Vagina (tissue), 2 donors: Measurements from ENCODE around the gene DBET. TPM values are rescaled to one million over a fixed set of nuclear protein-coding genes. Genes with fewer than 3 reads are reported as not detected.
"Not testable (repeated sequence)": the region's sequence is repeated elsewhere in the genome, so short reads cannot be mapped to it uniquely, and the experiment has no call there.

Source experiments
- DNase-seq, 2 donors: peaks; one replicate each; pipeline ENCODE4 v3.0.0-alpha.2; 2017; ENCODE audit errors: extremely low spot score in 2 of 2
- H3K27ac ChIP-seq: fragments of 200-600 bp; sonication (generic); one replicate; pipeline ENCODE4 v1.5.1; 2019
- H3K27me3 ChIP-seq: fragments of 200-600 bp; sonication (generic); one replicate; pipeline ENCODE4 v1.5.1; 2019
- H3K36me3 ChIP-seq, 2 donors: fragments of 200-600 bp; sonication (generic); one replicate each; pipeline ENCODE4 v1.5.1; 2017 to 2019
- H3K4me1 ChIP-seq: fragments of 200-600 bp; sonication (generic); one replicate; pipeline ENCODE4 v1.5.1; 2019
- H3K4me3 ChIP-seq, 2 donors: fragments of 200-600 bp; sonication (generic); 1 replicate in 1 of 2; 2 replicates in 1 of 2; pipeline ENCODE4 v1.5.1; 2016 to 2019
- H3K9me3 ChIP-seq: fragments of 200-600 bp; sonication (generic); one replicate; pipeline ENCODE4 v1.5.1; 2019
- POLR2A ChIP-seq, 2 donors: fragments of 450-650 bp; IDR thresholded peaks; one replicate each; pipeline ENCODE4 v1.6.1; 2017; ENCODE audit warnings: antibody characterized with exemption in 2 of 2, mild to moderate bottlenecking in 2 of 2, moderate library complexity in 2 of 2
- POLR2AphosphoS5 ChIP-seq, 2 donors: sonication (generic); formaldehyde crosslinking; IDR thresholded peaks; one replicate each; pipeline ENCODE4 v1.9.0; 2017; ENCODE audit warnings: antibody characterized with exemption in 2 of 2, mild to moderate bottlenecking in 2 of 2, low read depth in 1 of 2; ENCODE audit not compliant: insufficient read depth in 1 of 2
- intact Hi-C: fragments of 100-400 bp; cut with DNase I; formaldehyde crosslinking; loops from one replicate; pipeline ENCODE4 v1.15.1; 2023
- total RNA-seq: library from RNA; depleted of rRNA; stranded (reverse); fragments of >200 nt; gene quantifications from one replicate; pipeline ENCODE4 v1.2.3, GENCODE V29; 2016
- TF ChIP-seq, protein P1 (sequence below), 3 experiments: fragments of 450-650 bp in 2 of 3; fragments of 200-600 bp in 1 of 3; sonication (generic) in 1 of 3; IDR thresholded peaks; one replicate each; pipeline ENCODE4 v1.5.1; 2017 to 2019; ENCODE audit warnings: antibody characterized with exemption in 3 of 3, mild to moderate bottlenecking in 2 of 3, moderate library complexity in 2 of 3

DBET gene
- total RNA-seq, 1 donor from 2014 or later, result not detected

DNA sequence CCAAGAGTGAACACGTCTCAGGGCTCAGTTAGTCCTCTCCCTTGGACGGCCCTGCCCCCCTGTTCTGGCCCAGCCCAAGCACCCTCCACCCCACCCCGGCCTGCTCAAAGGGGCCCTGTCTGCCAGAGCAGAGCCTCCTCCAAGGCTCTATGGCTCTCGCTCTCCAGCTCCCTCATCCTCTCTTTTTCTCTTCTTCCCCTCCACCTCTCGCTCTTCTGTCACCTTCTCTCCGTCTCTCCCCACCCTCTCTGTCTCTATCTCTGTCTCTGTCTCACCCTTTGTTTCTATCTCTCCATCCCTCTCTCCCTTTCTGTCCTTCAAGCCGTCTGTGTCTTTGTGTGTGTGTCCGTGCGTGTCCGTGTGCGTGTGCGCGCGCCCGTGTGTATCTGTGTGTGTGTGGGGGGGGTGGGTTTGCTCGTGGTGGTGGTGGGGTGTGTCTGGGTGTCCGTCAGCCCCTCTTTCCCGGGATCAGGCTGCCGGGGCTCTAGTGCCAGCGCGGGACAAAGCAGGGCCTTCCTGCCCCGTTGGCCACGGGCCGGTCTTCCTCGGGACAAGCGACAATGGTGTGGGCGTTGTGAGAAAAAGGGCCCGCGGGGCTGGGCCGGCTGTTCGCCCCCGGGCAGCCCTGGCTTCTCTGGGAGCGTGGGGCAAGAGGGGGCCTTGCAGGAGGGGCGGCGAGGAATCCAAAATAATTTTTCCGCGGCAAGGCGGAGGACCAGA is 45.9 kb upstream of the DBET start:
- no peaks in the 10 kb centered on the region for H3K36me3 ChIP-seq
- intact Hi-C loops, result no loop called here
- H3K27ac ChIP-seq, result no peak overlapping the region
- no peaks in the 10 kb centered on the region for H3K9me3 ChIP-seq
- TF ChIP-seq POLR2AphosphoS5 (IDR thresholded peaks at IDR 0.05; ENCODE audit: insufficient read depth in 1 of 2, low read depth in 1 of 2) (no peak), POLR2A (IDR thresholded peaks at IDR 0.05) (no peak)
- TF ChIP-seq, protein P1, sequence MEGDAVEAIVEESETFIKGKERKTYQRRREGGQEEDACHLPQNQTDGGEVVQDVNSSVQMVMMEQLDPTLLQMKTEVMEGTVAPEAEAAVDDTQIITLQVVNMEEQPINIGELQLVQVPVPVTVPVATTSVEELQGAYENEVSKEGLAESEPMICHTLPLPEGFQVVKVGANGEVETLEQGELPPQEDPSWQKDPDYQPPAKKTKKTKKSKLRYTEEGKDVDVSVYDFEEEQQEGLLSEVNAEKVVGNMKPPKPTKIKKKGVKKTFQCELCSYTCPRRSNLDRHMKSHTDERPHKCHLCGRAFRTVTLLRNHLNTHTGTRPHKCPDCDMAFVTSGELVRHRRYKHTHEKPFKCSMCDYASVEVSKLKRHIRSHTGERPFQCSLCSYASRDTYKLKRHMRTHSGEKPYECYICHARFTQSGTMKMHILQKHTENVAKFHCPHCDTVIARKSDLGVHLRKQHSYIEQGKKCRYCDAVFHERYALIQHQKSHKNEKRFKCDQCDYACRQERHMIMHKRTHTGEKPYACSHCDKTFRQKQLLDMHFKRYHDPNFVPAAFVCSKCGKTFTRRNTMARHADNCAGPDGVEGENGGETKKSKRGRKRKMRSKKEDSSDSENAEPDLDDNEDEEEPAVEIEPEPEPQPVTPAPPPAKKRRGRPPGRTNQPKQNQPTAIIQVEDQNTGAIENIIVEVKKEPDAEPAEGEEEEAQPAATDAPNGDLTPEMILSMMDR (IDR thresholded peaks at IDR 0.05), result no peak
- H3K4me1 ChIP-seq, result peaks cover 18% of the 10 kb centered on the region
- H3K4me3 ChIP-seq, result no peak overlapping the region
- no peaks in the 10 kb centered on the region for H3K27me3 ChIP-seq
- DNase-seq, result no peak

DNA sequence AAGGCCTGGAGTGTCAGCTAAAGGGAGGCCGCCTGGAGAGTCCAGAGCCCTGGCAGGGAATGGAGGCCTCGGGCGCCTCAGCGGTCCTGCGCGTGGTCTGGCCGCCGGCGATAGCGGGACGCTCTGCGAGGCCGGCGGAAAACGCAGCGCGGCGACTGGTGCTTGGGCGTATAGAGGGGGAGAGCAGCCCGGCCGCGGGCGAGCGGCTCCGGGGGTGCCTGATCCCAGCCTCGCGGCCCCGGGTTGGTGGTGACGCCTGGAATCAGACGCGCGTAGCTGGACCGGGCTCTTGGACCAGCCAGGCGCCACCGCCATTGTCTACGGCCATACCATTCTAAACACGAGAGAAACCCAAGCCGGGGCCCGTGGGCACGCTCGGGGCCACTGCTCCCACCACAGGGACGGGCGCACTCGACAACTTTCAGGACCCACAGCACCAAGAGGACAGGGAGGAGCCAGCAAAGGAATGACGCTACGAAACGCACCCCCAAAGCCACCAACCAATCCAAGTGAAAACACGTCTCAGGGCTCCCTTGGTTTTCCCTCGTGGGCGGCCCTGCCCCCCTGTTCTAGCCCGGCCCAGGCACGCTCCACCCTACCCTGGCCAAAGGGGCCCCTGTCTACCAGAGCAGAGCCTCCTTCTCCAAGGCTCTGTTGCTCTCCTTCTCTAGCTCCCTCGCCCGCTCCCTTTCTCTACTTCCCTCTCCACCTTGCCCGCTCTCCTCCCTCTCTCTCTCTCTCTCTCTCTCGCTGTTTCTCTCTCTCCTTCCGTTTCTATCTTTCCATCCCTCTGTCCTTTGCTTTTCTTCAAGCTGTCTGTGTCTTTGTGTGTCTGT is 45.1 kb upstream of the DBET start:
- H3K27ac ChIP-seq, result no peak overlapping the region
- peaks cover 18% of the 10 kb centered on the region for H3K4me1 ChIP-seq
- no peak for DNase-seq
- intact Hi-C loops, result no loop called here
- TF ChIP-seq POLR2A (IDR thresholded peaks at IDR 0.05), result no peak
- TF ChIP-seq, protein P1 (IDR thresholded peaks at IDR 0.05), result no peak
- no peak for TF ChIP-seq POLR2AphosphoS5 (IDR thresholded peaks at IDR 0.05; ENCODE audit: insufficient read depth in 1 of 2, low read depth in 1 of 2)
- no peak overlapping the region for H3K4me3 ChIP-seq
- H3K36me3 ChIP-seq, result no peaks in the 10 kb centered on the region
- no peaks in the 10 kb centered on the region for H3K27me3 ChIP-seq
- H3K9me3 ChIP-seq, result no peaks in the 10 kb centered on the region

DNA sequence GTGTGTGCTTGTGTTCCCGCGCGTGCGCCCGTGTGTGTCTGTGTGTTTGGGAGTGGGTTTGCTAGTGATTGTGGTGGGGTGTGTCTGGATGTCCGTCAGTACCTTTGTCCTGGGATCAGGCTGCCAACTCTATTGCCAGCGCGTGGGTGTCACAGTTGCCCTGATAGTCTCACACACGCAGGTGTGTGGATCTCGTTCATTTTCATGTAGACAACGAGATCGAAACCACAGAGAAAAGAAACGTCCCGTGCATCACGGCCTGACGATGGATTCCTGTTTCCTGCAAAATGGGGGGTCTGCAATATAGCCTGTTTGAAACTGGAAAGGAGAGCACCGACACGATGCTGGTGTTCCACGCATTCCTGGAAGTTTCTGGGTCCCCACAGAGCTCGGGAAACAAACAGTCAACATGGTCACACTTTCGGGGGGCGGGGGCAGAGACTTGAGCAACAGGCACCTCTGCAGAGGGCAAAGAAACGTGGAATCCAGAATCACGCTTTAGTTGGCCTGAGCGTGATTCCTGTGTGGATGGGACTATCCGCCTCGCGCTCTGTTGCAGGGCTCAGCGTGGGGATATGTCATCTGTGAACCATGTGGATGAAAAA is 44.3 kb upstream of the DBET start:
- H3K36me3 ChIP-seq, intact Hi-C loops, DNase-seq, H3K27me3 ChIP-seq, H3K27ac ChIP-seq, H3K4me3 ChIP-seq, H3K9me3 ChIP-seq: not testable (repeated sequence)
- H3K4me1 ChIP-seq, result peaks cover 14% of the 10 kb centered on the region

DNA sequence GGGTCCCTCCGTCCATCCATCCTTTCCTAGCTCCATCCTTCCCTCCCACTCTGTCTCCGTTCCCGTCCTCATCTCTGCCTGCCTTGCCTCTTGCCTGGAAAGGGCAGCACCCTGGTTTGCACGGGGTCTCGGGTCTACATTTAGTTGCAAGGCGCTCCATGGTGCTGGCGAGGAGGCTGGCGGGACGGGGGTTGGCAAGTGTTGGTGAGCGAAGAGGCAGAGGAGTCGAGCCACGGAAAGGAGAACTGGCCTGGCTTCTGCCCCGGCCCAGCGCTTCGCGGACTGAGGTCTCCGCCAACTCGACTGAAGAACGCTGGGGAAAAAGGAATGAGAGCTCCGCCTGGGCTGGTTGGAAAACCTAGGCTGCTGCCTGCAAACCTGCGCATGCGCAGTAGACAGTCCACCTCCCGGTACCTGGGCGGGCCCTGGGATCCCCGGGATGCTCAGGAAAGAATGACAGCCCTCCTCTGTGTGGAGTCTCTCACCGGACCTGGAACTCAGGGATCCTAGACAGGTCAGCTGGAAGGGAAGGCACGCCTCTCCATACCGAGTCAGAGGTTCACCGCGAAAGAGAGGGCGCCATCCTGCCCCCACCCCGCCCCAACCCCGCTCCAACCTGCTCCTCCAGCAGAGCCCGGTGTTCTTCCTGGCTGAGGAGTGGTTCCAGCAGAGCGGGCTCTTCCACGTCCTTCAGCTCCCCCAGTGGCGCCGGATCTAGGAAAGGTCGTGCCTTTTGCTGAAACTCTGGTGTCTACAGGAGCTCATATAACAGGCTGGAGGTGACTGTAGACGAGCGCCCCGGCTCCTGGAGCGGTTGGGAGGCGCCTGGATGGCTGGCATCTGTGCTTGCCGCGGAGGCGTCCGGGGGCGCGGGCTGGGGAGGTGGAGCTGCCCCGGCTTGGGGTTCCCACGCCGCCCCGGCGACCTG is 43.2 kb upstream of the DBET start:
- H3K27me3 ChIP-seq, result no peaks in the 10 kb centered on the region
- intact Hi-C loops, result no loop called here
- H3K36me3 ChIP-seq, result no peaks in the 10 kb centered on the region
- TF ChIP-seq, protein P1 (IDR thresholded peaks at IDR 0.05), result no peak
- TF ChIP-seq POLR2AphosphoS5 (IDR thresholded peaks at IDR 0.05; ENCODE audit: insufficient read depth in 1 of 2, low read depth in 1 of 2), result no peak
- TF ChIP-seq POLR2A (IDR thresholded peaks at IDR 0.05), result no peak
- peaks cover 12% of the 10 kb centered on the region for H3K4me1 ChIP-seq
- H3K9me3 ChIP-seq, result no peaks in the 10 kb centered on the region
- DNase-seq, result peak in 1 of 2 donors; percentile 65
- H3K4me3 ChIP-seq, result peak overlapping the region; percentile 4 to 5
- no peak overlapping the region for H3K27ac ChIP-seq

DNA sequence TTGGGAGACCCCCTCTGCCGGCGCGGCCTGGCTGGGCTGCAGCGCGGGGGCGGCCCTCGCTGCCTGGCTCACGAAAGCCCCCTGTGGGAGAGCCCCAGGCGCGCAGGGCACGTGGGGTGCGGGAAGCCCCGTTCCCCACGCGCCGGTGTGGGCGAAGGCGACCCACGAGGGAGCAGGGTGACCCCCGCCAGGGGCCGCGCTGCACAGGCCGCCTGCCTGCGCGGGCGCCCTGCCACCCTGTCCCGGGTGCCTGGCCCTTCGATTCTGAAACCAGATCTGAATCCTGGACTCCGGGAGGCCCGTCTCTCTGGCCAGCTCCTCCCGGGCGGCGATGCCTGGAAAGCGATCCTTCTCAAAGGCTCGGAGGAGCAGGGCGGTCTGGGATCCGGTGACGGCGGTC is 42.3 kb upstream of the DBET start:
- H3K27me3 ChIP-seq, intact Hi-C loops, H3K36me3 ChIP-seq, H3K9me3 ChIP-seq, DNase-seq, H3K27ac ChIP-seq, H3K4me3 ChIP-seq: not testable (repeated sequence)
- peaks cover 12% of the 10 kb centered on the region for H3K4me1 ChIP-seq

DNA sequence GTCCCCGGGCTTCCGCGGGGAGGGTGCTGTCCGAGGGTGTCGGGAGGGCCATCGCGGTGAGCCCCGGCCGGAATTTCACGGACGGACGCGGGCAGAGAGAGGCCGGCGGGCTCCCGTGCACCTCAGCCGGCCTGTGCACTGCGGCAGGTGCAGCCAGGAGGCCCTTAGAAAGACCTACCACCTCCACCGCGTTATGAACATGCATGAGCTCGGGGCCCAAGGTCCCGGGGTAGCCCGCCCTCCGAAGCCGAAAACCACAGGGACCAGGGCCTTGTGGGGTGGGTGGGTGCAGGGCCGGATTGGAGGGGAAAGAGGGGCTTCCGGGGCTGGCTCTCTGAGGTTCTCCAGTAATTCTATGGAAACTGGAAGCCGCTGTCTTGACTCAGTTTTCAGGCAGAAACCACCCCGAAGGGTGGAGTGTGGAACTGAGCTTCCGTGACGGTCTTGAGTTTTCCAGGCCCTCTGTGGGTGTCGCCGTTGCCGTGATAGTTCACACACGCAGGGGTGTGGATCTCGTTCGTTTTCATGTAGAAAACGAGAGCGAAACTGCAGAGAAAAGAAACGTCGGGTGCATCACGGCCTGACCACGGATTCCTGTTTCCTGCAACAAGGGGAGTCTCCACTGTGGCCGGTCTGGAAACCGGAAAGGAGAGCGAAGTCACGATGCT is 41.6 kb upstream of the DBET start:
- DNase-seq, H3K36me3 ChIP-seq, H3K27ac ChIP-seq, H3K9me3 ChIP-seq, intact Hi-C loops, H3K27me3 ChIP-seq: not testable (repeated sequence)
- peaks cover 12% of the 10 kb centered on the region for H3K4me1 ChIP-seq
- H3K4me3 ChIP-seq, result peak overlapping the region in 1 of 2 donors; percentile 34

DNA sequence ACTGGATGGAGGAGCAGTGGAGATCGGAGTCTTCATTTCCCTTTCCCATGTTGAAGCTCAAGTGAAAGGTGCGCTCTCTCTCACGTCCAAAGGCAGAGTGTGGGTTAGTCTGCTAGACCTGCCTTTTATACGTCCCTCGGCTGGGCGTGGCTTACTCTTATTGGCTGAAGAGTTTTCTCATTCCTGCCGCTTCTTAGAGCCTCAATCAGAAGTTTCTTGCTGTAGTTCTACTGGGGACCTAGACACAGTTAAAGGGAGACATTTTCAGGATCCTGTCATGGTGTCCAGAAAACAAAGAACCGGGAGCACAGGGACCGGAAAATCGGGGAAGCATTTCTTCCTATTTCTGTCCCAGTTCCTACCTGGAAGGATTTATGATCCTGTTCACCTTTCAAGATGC is 37.1 kb upstream of the DBET start, which contains the start of gene FRG2:
TSS of gene FRG2 (minus strand) at position 101 of the 400 bp plus-strand sequence. CDS start at position 49, 52 bp downstream.
- H3K36me3 ChIP-seq, intact Hi-C loops, H3K4me1 ChIP-seq, H3K9me3 ChIP-seq, DNase-seq, H3K4me3 ChIP-seq, H3K27ac ChIP-seq, H3K27me3 ChIP-seq: not testable (repeated sequence)

DNA sequence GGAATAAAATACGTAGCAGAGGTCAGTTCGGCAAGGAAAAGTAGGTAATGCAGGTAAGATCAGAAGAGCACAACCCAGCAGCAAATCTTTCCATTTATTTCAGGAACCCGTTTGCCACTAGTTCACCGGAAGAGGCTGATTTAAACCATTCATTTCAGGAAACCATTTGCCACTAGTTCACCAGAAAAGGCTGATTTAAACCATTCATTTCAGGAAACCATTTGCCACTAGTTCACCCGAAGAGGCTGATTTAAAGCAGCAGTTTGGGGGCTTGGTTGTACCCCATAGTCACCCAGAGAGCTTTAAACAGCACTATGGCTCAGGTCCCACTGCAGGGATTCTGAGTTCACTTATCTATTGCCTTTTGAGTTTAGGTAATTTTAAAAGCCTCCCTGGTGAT is 33.0 kb upstream of the DBET start:
- H3K27me3 ChIP-seq, intact Hi-C loops, DNase-seq: not testable (repeated sequence)

More for the DNA sequence above, 33.0 kb upstream of the DBET start:
- not testable (repeated sequence) for H3K9me3 ChIP-seq, H3K36me3 ChIP-seq, H3K27ac ChIP-seq, H3K4me3 ChIP-seq, H3K4me1 ChIP-seq
